Measurements from ENCODE around the gene NAPSA. TPM values are rescaled to one million over a fixed set of nuclear protein-coding genes. Genes with fewer than 3 reads are reported as not detected.

NAPSA gene
- total and polyA plus RNA-seq, 2 of the 8 experiments (the other 6 are each of a cell fraction or from before 2014, with no cell fraction given) = 0.71 to 0.73 TPM

DNA sequence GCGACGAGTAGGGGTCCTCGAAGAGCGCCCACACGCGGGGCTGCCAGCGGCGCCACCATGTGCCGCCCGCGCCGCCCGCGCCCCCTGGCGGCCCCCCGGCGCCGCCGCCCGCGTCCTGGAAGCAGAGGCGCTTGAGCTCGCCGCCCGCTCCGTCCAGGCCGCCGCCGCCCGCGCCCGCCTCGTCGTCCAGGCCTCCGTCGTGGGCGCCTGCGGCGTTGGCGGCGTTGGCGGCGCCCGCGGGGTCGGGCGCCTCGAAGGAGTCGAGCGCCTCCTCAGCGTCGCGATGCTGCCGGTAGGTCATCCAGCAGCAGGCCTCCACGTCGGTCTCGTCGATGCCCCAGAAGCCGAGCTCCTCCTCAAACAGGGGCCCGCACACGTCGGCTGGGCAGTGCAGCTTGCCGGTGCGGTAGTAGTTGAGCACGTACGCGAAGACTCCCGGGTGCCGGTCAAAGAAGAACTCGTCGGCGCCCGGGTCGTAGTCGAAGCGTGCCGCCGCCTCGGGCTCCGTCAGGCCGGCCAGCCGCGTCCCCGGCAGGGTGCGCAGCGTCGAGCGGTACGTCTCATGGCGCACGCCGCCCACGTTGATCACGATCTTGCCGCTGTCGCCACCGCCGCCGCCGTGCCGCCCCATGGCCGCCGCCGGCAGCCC is 37.1 kb downstream of the NAPSA start:
- Histone ChIP-seq H4K91ac (replicated peaks; ENCODE audit: insufficient read length, low read length) (no peak overlapping the region), H2BK120ac (replicated peaks; ENCODE audit: low read depth, low read length) (no peak overlapping the region), H4K20me1 (replicated peaks in 1 of 2; ENCODE audit: control insufficient read depth in 1 of 2, insufficient read depth in 2 of 2, low read length in 2 of 2) (peaks cover 14 to 21% of the 10 kb centered on the region in 2 experiments), H4K5ac (ENCODE audit: insufficient read length, low read depth, low read length) (no peak overlapping the region), H3K23ac (ENCODE audit: insufficient read length) (no peak overlapping the region), H2BK20ac (ENCODE audit: low read length) (no peak overlapping the region), H3K4me3 (ENCODE audit: extremely low read depth in 1 of 4, insufficient read depth in 2 of 4, low read depth in 3 of 4, low read length in 4 of 4) (peak overlapping the region; percentile 32 to 68 (median 38)), H2BK12ac (ENCODE audit: low read depth, low read length) (0 out of 2 replicates have a peak overlapping the region, but pooled peaks have one; percentile 27), H4K8ac (ENCODE audit: extremely low read depth, insufficient read depth, low read length) (0 out of 2 replicates have a peak overlapping the region, but pooled peaks have one; percentile 45), H3K36me3 (ENCODE audit: control insufficient read depth in 2 of 4, insufficient read depth in 4 of 4, low read length in 3 of 4) (peaks cover 3 to 4% (median 3%) of the 10 kb centered on the region in 4 experiments; a peak in 4 of 8 replicates), H2BK5ac (ENCODE audit: low read depth, low read length) (no peak overlapping the region), H3K56ac (replicated peaks; ENCODE audit: insufficient read length, low read depth, low read length) (no peak overlapping the region), H3K27me3 (replicated peaks in 1 of 4; ENCODE audit: control insufficient read depth in 3 of 4, extremely low read depth in 1 of 4, insufficient read depth in 3 of 4, low read length in 3 of 4) (peaks cover 5 to 15% (median 12%) of the 10 kb centered on the region in 4 experiments; a peak in 6 of 7 replicates), H3K23me2 (ENCODE audit: low read depth, low read length) (peaks cover 40% of the 10 kb centered on the region), H3K14ac (ENCODE audit: insufficient read length) (no peak overlapping the region), H3K4me1 (replicated peaks in 1 of 4; ENCODE audit: control insufficient read depth in 3 of 4, insufficient read depth in 4 of 4, low read length in 3 of 4) (peaks cover 2 to 28% (median 13%) of the 10 kb centered on the region in 4 experiments), H2BK15ac (ENCODE audit: low read length) (no peak overlapping the region; the same call in 1 of the 2 replicates), H2AFZ (ENCODE audit: low read length) (no peak overlapping the region), H3K79me1 (ENCODE audit: low read depth, low read length) (peaks cover 6% of the 10 kb centered on the region; the same call in 1 of the 2 replicates), H3K79me2 (ENCODE audit: control insufficient read depth in 1 of 2, insufficient read depth in 2 of 2, low read length in 2 of 2) (peaks cover 3 to 10% of the 10 kb centered on the region in 2 experiments; a peak in 2 of 4 replicates), H3K9ac (replicated peaks in 1 of 4; ENCODE audit: extremely low read depth in 1 of 4, low read depth in 3 of 4, low read length in 3 of 4) (peak overlapping the region in 2 of 4 experiments; percentile 43 to 66; a peak in 2 of 7 replicates), H2AK5ac (ENCODE audit: low read depth, low read length) (no peak overlapping the region), H3K18ac (ENCODE audit: extremely low read depth, low read length) (peak overlapping the region; percentile 32), H3K4ac (replicated peaks; ENCODE audit: insufficient read length, low read depth, low read length) (no peak overlapping the region), H3K4me2 (ENCODE audit: insufficient read depth in 1 of 2, low read depth in 2 of 2, low read length in 2 of 2) (peak overlapping the region; percentile 75 to 89), H3K9me3 (ENCODE audit: insufficient read depth in 2 of 2, low read depth in 1 of 2, low read length in 1 of 2) (no peaks in the 10 kb centered on the region), H3K27ac (ENCODE audit: low read depth, low read length) (no peak overlapping the region)
- peak in 1 of 2 experiments; percentile 71 for DNase-seq (ENCODE audit: low read depth in 1 of 2, low spot score in 2 of 2)
- POLR2A ChIA-PET (ENCODE audit: partially characterized antibody) = interaction anchor here (1.1 to 4.3 kb wide), 4 partner anchors 11 to 63 kb away, joined by 3 to 40 read pairs (median 16); no protein-coding TSS in a partner anchor
- FAIRE-seq = no peak
- WGBS, 2 experiments (ENCODE audit: extremely low coverage in 1 of 2, insufficient coverage in 1 of 2, insufficient read length in 1 of 2, insufficient replicate concordance in 2 of 2, low coverage in 1 of 2, low lambda C conversion rate in 2 of 2, missing lambda C conversion rate in 1 of 2) = 4% methylated on average over 57 of the region's 104 CpGs; no CpG with 5 or more reads in 1 of the 2 experiments
- CTCF ChIA-PET (ENCODE audit: partially characterized antibody) = interaction anchor here (0.8 to 3.0 kb wide), 13 partner anchors 12 to 90 kb away, joined by 3 to 10 read pairs (median 4); no protein-coding TSS in a partner anchor
- TF ChIP-seq FOSL1 (IDR thresholded peaks at IDR 0.05; ENCODE audit: insufficient read depth, low read depth, low read length) (no peak), KDM5A (IDR thresholded peaks at IDR 0.05; ENCODE audit: low read length) (no peak), CREB1 (IDR thresholded peaks at IDR 0.05) (peak; percentile 50; the same call in 1 of the 2 replicates), NANOG (IDR thresholded peaks at IDR 0.05; ENCODE audit: insufficient read depth, low read depth, low read length, poor library complexity, severe bottlenecking) (no peak), ASH2L (IDR thresholded peaks at IDR 0.05; ENCODE audit: low read length) (peak; percentile 32), PHF8 (conservative IDR thresholded peaks at IDR 0.05; ENCODE audit: low read depth, low read length) (no peak), KDM4A (IDR thresholded peaks at IDR 0.05; ENCODE audit: low read depth, low read length, severe bottlenecking) (peak; percentile 58), SIN3A (conservative IDR thresholded peaks at IDR 0.05 in 1 of 2, IDR thresholded peaks at IDR 0.05 in 1 of 2; ENCODE audit: low read depth in 1 of 2, low read length in 2 of 2) (0 out of 4 replicates have a peak, but pooled peaks of 1 of the 2 experiments have one; percentile 9)
- TF ChIP-seq, protein P1, sequence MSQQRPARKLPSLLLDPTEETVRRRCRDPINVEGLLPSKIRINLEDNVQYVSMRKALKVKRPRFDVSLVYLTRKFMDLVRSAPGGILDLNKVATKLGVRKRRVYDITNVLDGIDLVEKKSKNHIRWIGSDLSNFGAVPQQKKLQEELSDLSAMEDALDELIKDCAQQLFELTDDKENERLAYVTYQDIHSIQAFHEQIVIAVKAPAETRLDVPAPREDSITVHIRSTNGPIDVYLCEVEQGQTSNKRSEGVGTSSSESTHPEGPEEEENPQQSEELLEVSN (IDR thresholded peaks at IDR 0.05) = peak; percentile 85
- TF ChIP-seq, protein P2, sequence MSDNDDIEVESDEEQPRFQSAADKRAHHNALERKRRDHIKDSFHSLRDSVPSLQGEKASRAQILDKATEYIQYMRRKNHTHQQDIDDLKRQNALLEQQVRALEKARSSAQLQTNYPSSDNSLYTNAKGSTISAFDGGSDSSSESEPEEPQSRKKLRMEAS (IDR thresholded peaks at IDR 0.05) = peak; percentile 87

Data from H1 (cell line).